ENCODE data around the gene ASB13.

The ASB13 gene

GRCh38 chr10:5666008-5666840 is at the start of gene ASB13:
TSS of gene ASB13 (minus strand) at chr10:5666595. CDS start at chr10:5666551, 44 bp downstream.
- no peak for FAIRE-seq

GRCh38 chr10:5711642-5712041 is 45.2 kb upstream of the ASB13 start:
- no peak for FAIRE-seq

- peak; percentile 80 for FAIRE-seq
These were observed 44.5 kb upstream of the ASB13 start for GRCh38 chr10:5710859-5711258.

DNA sequence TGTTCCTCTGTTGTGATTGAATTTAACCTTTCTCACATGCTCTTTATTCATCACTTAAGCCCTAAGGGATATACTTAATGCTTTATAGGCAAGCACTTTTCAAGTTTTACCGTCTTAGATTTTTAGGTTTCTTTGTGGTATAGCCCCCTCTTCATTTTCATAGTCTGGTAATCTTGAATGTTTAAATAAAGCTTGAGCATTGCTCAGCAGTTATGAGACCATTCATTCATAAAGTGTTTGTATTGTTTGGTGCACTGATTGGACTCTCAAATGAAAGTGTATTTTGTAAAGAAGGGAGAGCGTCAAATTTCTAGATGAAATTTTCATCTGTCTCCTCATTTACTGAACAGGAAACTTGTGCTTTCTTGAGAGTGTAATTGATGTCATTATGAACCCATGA is 43.5 kb upstream of the ASB13 start:
- FAIRE-seq = no peak

- FAIRE-seq = no peak
These were observed 42.0 kb upstream of the ASB13 start for GRCh38 chr10:5708356-5708755.

GRCh38 chr10:5698062-5698461 is 31.7 kb upstream of the ASB13 start:
- FAIRE-seq = no peak

DNA sequence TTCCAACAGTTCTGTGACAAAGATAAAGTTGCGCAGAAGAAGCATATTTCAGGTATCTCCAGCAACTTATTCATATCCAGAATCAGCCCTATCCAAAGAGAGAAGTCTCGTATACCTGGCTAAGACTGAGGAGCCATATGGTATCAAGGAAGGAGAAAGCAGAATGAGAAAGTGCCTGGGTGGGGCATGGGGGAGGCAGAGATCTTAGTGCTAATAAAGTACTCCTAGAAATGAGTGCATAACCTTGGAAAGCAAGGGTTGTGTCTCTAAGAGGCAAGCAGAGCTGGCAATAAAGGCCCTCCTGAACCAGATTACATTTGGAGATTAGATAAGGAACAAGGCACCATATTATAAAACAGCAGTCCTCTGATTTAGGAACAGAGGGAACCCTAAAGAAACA is 30.9 kb upstream of the ASB13 start:
- FAIRE-seq = no peak

GRCh38 chr10:5694573-5694972 is 28.2 kb upstream of the ASB13 start:
- no peak for FAIRE-seq

DNA sequence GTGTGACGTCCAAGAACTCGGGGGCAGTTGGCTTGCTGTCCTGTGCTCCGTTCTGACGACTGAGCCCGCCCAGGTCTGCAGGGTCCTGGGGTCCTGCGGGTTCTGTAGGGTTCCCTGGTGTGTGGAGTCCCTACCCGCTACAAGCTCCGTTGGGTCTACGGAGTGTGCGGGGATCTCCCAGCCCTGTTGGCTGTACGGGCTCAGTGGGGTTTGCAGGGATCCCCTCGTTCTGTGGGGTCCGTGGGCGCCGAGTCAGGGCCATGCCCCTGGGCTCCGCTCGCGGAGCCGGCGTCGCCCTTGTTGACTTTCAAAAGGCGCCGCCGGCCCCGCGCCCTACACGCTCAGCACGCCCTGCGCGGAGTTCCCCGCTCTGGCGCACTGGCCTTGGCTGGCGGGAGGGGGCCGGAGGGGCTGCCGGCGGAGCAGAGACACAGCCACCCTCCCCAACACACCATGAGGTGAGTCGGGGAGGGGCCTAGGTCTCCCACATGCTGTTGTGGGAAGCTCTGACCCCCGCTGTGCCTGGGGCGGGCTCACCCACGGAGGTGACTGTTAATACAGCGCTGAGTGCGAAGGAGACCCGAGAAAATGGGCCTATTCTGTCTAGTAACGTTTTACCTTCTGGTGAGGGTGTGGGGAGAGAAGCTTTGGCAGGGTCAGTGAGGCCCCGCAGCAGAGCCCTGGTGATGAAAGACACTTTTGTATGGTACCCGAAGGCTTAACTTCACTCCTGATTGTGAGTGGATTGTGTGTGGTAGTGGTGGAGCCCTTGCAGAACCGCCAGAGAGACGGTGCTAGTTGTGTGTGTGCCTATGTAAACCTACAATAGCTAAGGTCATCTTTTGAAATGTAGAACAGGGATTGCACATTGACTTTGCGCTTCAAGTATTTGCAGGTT is 26.3 kb upstream of the ASB13 start:
- no peak for FAIRE-seq

GRCh38 chr10:5691786-5692185 is 25.4 kb upstream of the ASB13 start:
- no peak for FAIRE-seq

- FAIRE-seq = no peak
These were observed 22.2 kb upstream of the ASB13 start for GRCh38 chr10:5688587-5688986.

DNA sequence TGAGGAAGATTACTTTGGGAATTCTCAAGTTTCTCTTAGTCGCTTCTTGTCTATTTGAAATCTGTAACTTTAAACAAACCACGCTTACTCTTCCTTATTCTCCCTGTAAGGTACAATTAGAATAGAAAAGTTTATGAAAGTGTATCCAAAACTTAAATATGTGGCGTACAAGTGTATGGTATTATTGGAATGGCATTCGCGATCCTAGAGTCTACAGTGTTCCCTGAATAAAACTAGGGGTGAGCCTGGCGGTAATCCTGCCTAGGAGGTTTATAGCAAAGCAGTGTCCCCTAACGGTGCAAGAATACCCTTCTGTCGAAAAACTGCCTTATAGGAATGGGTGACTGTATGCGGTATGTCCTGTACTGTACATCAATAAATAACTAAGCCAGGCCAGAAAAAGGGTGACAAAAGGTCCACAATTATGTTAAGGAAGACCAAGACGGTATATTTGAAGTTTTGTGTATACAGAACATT is 19.4 kb upstream of the ASB13 start:
- no peak for FAIRE-seq

DNA sequence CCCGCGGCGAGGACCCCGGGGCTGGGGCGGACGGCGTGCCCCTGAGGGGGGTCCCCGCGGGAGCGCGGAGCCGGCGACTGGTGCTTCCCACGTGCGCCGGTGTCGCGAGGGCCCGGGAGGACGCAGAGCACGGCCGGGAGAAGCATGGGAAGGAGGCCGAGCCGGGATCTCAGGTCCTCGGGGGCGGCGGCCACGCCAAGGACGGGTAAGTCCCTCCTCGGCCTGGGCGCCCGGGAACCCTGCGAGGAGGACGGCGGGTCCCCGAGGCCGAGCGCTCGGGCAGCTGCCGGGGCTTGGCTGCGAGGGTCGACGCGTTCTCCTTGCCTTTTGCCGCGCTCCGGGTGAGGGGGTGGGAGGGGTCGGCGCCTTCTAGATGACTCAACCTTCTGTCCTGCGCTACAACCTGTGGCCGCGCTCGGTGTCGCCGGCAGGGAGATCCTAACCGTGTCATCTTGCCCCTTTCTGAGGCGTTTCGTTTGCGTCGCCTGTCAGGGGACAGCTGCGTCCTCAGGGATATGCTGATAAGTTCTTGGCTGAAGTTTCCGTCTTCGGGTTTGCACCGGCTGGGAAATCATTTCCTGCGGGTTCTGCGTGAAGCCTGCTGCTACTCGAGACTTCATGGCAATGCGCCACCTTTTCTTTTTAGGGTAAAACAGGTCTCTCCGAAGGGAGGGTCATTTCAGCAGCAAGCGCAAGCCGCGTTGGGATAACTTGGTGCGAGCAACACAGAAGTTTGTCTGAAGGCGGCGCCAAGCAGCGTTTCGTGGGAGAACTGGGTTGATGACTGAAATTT is 18.8 kb upstream of the ASB13 start:
- no peak for FAIRE-seq

DNA sequence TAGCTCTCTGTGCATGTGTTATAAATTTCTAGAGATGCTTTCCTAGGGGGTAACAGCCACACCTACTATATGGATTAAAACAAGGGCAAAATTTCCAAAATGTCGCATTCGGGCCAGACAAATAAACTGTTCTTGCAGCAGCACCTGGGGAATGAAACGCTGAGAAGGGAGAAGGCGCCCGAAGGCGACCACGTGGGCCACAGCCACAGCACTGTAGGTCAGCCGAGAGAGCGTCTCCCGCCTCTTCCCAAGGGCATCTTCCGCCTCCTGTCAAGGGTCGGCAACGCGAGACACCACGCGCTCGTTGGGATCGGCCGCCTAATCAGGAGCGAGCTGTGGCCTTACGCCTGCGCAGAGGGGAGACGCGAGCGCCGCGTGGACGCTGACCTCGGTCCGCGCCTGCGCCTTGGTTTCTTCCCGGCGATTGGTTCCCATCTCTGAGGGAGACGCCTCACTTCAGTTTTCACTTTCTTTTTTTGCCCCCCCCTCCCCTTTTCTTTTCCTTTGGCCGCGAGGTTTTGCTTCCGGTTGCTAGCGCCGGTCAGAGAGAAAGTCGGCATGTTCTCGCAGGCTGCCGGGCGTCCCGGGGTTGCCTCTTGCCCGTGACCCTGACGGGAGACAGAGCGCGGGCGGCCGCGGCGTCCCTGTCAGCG is 18.0 kb upstream of the ASB13 start, which contains the start of gene TASOR2:
TSS of gene TASOR2 (plus strand) at position 521 of the 653 bp plus-strand sequence. CDS start 35,805 bp downstream, outside the sequence.
- FAIRE-seq = peak; percentile 87

DNA sequence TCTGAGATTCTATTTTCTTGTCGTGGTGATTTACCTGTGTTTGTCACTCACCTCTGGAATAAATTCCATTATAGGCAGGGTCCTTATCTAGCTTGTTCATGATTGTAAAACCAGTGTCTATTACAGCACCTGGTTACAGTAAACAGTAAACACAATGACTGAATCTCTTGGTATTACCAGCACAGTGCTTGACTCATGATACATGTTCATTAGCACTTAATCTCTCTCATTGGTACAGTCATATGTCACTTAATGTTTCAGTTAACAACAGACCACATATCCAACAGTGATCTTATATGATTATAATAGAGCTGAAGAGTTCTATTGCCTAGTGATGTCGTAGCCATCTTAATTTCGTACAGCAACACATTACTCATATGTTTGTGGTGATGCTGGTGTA is 16.7 kb upstream of the ASB13 start:
- FAIRE-seq = no peak

GRCh38 chr10:5681930-5682329 is 15.5 kb upstream of the ASB13 start:
- no peak for FAIRE-seq

- no peak for FAIRE-seq
These were observed 13.2 kb upstream of the ASB13 start for GRCh38 chr10:5679606-5680005.

DNA sequence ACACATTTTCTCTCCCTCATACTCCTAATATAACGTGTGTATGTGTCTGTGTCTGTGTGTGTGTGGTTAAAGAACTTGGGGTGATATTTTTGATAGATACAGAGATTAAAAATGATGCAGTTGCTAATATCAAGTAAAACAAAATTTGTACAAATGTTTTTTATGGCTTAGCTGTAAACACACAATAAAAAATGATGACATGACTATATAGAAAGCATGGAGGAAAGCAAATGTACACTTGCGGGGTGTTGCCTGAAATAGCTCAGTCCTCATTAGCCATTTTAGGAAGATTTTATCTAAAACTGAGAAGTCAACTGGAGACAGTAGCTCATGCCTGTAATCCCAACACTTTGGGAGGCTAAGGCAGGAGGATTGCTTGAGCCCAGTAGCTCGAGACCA is 12.6 kb upstream of the ASB13 start:
- FAIRE-seq = no peak

DNA sequence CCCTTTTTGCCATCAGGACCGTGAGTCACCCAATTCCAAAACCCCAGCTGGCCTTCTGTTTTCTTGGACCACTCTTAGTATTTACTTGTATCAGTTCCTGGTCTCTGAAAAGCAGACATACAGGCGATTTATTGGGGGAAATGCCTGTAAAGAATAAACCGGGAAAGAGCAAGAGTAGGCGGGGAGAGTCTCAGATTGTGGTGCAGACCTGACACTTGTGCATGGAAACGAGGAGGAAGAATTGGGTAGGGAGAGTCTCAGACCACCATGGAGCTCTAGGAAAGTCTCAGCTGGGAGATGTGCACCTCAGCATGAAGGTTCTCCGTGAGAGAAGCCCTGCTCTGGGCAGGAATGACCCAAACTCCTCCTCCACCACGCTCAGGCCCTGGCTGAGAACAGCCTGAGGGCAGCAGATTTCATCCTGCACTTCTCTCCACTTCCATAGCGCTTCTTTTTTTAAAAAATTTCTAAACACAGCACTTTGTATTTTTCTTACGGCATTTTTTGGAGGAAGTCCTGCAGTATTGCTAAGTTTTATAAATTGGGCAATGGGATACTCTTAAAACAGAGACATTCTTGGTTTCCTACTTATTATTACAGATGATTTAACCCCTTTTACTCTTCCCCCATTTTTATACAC is 12.1 kb upstream of the ASB13 start:
- FAIRE-seq = no peak

GRCh38 chr10:5670662-5671375 is 4.4 kb upstream of the ASB13 start:
- FAIRE-seq = no peak

- no peak for FAIRE-seq
These were observed 3.2 kb upstream of the ASB13 start for GRCh38 chr10:5669604-5670003.

Measured in endometrium (tissue), 2 donors.